HuH-7 (cell line): ENCODE measurements around the gene ZNF217.
"Not testable (repeated sequence)": the region's sequence is repeated elsewhere in the genome, so short reads cannot be mapped to it uniquely, and the experiment has no call there.

Experiments
- DNase-seq: peaks from one replicate; pipeline ENCODE4 v3.0.0; 2011; ENCODE audit warnings: low spot score

ZNF217 gene

GRCh38 chr20:53593466-53594007, at the start of gene ZNF217:
ZNF217 (minus strand) TSS chr20:53593839; CDS start chr20:53582826, 11,013 bp downstream.
- not testable (repeated sequence) for DNase-seq

- peak; percentile 28 for DNase-seq
These were observed 49.6 kb upstream of the ZNF217 start for GRCh38 chr20:53643031-53643832.

- peak; percentile 80 for DNase-seq
These were observed 48.8 kb upstream of the ZNF217 start for GRCh38 chr20:53642196-53643030.

GRCh38 chr20:53639647-53640440, 46.2 kb upstream of the ZNF217 start:
- no peak for DNase-seq

- no peak for DNase-seq
These were observed 45.5 kb upstream of the ZNF217 start for GRCh38 chr20:53639128-53639527.

GRCh38 chr20:53637310-53637709, 43.7 kb upstream of the ZNF217 start:
- DNase-seq: not testable (repeated sequence)

GRCh38 chr20:53636540-53637097, 43.0 kb upstream of the ZNF217 start:
- DNase-seq: no peak

- no peak for DNase-seq
These were observed 41.6 kb upstream of the ZNF217 start for GRCh38 chr20:53635221-53635620.

- no peak for DNase-seq
These were observed 38.4 kb upstream of the ZNF217 start for GRCh38 chr20:53631909-53632662.

GRCh38 chr20:53629436-53629835, 35.8 kb upstream of the ZNF217 start:
- no peak for DNase-seq

GRCh38 chr20:53628758-53629157, 35.1 kb upstream of the ZNF217 start:
- not testable (repeated sequence) for DNase-seq

GRCh38 chr20:53628076-53628475, 34.4 kb upstream of the ZNF217 start:
- DNase-seq: no peak

GRCh38 chr20:53627001-53627400, 33.4 kb upstream of the ZNF217 start:
- not testable (repeated sequence) for DNase-seq

GRCh38 chr20:53626584-53626983, 32.9 kb upstream of the ZNF217 start:
- DNase-seq: no peak

- no peak for DNase-seq
These were observed 31.9 kb upstream of the ZNF217 start for GRCh38 chr20:53625311-53626129.

GRCh38 chr20:53624927-53625250, 31.2 kb upstream of the ZNF217 start:
- DNase-seq: not testable (repeated sequence)

GRCh38 chr20:53623454-53624211, 30.0 kb upstream of the ZNF217 start:
- DNase-seq: peak; percentile 66

GRCh38 chr20:53623134-53623453, 29.5 kb upstream of the ZNF217 start:
- DNase-seq: no peak
